Karpas-422 (cell line): ENCODE data around the gene PACS2. TPM values are rescaled to one million over a fixed set of nuclear protein-coding genes. Genes with fewer than 3 reads are reported as not detected.
"Not testable (repeated sequence)": the region's sequence is repeated elsewhere in the genome, so short reads cannot be mapped to it uniquely, and the experiment has no call there.

Experiments used
- DNase-seq: peaks from one replicate; pipeline ENCODE4 v3.0.0-alpha.2; 2015
- H2AFZ ChIP-seq: fragments of 200-600 bp; sonication (generic); 2 replicates; pipeline ENCODE4 v1.6.1; 2014; ENCODE audit warnings: antibody characterized with exemption, low read length, mixed read lengths
- H3K27ac ChIP-seq: fragments of 200-600 bp; sonication (generic); 2 replicates; pipeline ENCODE4 v1.5.1; 2014; ENCODE audit warnings: mild to moderate bottlenecking, low read length, moderate library complexity
- H3K27me3 ChIP-seq: fragments of 200-600 bp; sonication (generic); 2 replicates; pipeline ENCODE4 v1.6.1; 2014; ENCODE audit warnings: low read length, mixed read lengths
- H3K36me3 ChIP-seq: fragments of 200-600 bp; sonication (generic); 2 replicates; pipeline ENCODE4 v1.6.1; 2014; ENCODE audit warnings: low read length, mixed read lengths; ENCODE audit not compliant: insufficient read depth
- H3K4me1 ChIP-seq: fragments of 200-600 bp; sonication (generic); 2 replicates; pipeline ENCODE4 v1.6.1; 2014; ENCODE audit warnings: mild to moderate bottlenecking, low read length, mixed read lengths
- H3K4me2 ChIP-seq: fragments of 200-600 bp; sonication (generic); 2 replicates; pipeline ENCODE4 v1.6.1; 2014; ENCODE audit warnings: low read length, low read depth, mild to moderate bottlenecking; ENCODE audit not compliant: poor library complexity, severe bottlenecking
- H3K4me3 ChIP-seq: fragments of 200-600 bp; sonication (generic); 2 replicates; pipeline ENCODE4 v1.5.1; 2014; ENCODE audit warnings: mild to moderate bottlenecking, antibody characterized with exemption, low read length, mixed read lengths
- H3K79me2 ChIP-seq: fragments of 200-600 bp; sonication (generic); 2 replicates; pipeline ENCODE4 v1.6.1; 2014; ENCODE audit warnings: mild to moderate bottlenecking, low read length, mixed read lengths
- H3K9ac ChIP-seq: fragments of 200-600 bp; sonication (generic); 2 replicates; pipeline ENCODE4 v1.6.0; 2014; ENCODE audit warnings: low read length
- H3K9me2 ChIP-seq: fragments of 200-600 bp; sonication (generic), shearing (Covaris generic); replicated peaks from 2 replicates; pipeline ENCODE4 v1.6.0; 2014; ENCODE audit warnings: mild to moderate bottlenecking, low read length, moderate library complexity; ENCODE audit not compliant: insufficient read depth
- H3K9me3 ChIP-seq: fragments of 300-700, 200-600 bp; sonication (generic); 2 replicates; pipeline ENCODE4 v1.6.1; 2014; ENCODE audit warnings: low read length, mixed read lengths
- H4K20me1 ChIP-seq: fragments of 200-600 bp; sonication (generic); 2 replicates; pipeline ENCODE4 v1.6.1; 2014; ENCODE audit warnings: mild to moderate bottlenecking, antibody characterized with exemption, low read length, low read depth; ENCODE audit not compliant: insufficient read depth
- total RNA-seq: library from RNA; depleted of rRNA; stranded (reverse); fragments of >200 nt; shearing (Covaris generic); gene quantifications from 2 replicates; pipeline ENCODE4 v1.2.3, GENCODE V29; 2014; ENCODE audit warnings: low replicate concordance

The PACS2 gene
- total RNA-seq, 1 experiment from 2014 or later = 32.4 TPM

DNA sequence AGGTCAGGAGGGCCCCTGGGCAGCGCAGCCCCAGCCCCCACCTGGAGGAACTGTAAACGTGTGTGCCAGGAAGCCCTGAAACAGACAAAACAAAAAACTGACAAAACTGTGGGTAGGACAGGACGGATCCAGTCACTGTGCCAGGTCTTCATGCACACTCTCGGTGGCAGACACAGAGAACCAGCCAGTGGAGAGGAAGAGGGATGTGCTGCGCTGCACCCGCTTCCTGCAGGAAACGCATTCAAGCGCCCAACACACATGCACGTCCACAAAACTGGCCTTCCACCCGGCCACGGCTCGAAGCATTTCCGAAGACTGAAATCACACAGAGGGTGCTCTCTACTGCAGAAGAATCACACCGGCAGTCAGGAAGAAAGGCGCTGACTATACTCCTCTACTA lies 30.6 kb upstream of the PACS2 start:
- Histone ChIP-seq H3K9me3 (no peaks in the 10 kb centered on the region), H3K4me2 (no peak overlapping the region), H4K20me1 (peaks cover 5% of the 10 kb centered on the region; the same call in 1 of the 2 replicates), H3K9me2 (no peaks in the 10 kb centered on the region), H3K36me3 (no peaks in the 10 kb centered on the region), H3K27ac (no peak overlapping the region), H3K27me3 (no peaks in the 10 kb centered on the region), H2AFZ (no peak overlapping the region), H3K4me3 (no peak overlapping the region), H3K9ac (no peak overlapping the region), H3K79me2 (no peaks in the 10 kb centered on the region), H3K4me1 (no peaks in the 10 kb centered on the region)
- no peak for DNase-seq

DNA sequence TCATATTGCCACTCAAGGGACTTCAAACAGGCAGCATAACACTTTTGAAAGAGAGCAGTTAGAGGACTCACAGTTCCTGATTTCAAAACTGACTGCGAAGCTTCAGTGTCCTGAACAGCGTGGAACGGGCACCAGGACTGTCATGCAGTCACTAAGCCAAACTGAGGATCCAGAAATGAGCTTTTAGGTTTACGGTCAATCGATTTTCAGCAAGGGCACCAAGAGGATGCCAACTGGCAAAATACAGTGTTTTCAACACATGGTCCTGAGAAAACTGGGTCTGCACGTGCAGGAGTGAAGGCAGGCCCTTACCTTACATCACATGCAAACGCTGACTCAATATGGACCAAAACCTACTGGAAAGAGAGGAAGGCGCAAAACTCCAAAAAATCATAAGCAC lies 29.4 kb upstream of the PACS2 start:
- Histone ChIP-seq H3K4me3 (no peak overlapping the region), H3K4me1 (no peaks in the 10 kb centered on the region), H3K27ac (no peak overlapping the region), H3K9ac (no peak overlapping the region), H4K20me1 (no peaks in the 10 kb centered on the region), H3K36me3 (no peaks in the 10 kb centered on the region), H2AFZ (no peak overlapping the region), H3K9me3 (no peaks in the 10 kb centered on the region), H3K9me2 (no peaks in the 10 kb centered on the region), H3K4me2 (no peak overlapping the region), H3K79me2 (no peaks in the 10 kb centered on the region), H3K27me3 (no peaks in the 10 kb centered on the region)
- no peak for DNase-seq

DNA sequence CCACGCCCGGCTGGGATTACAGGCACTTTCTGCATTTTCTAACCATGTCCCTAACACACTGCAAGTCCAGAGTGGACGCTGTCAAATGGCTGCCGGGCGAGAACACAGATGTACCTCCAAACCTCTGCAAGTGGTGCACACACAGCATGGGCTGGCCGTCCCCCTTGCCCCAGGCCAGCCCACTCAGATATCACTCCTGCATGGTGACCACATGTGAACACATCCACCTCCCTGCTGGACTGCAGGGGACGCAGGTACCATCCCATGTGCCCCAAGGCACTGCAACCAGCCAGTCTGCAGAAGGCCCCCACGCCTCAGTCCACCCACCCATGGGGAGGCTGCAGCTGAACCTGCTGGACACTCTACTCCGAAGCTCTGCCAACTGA lies 27.8 kb upstream of the PACS2 start:
- Histone ChIP-seq H3K9me2 (no peaks in the 10 kb centered on the region), H3K27ac (no peak overlapping the region), H3K79me2 (no peaks in the 10 kb centered on the region), H3K9me3 (no peaks in the 10 kb centered on the region), H4K20me1 (0 out of 2 replicates have a peak, but pooled peaks cover 8% of the 10 kb centered on the region), H3K27me3 (no peaks in the 10 kb centered on the region), H3K9ac (no peak overlapping the region), H3K4me1 (no peaks in the 10 kb centered on the region), H3K4me2 (no peak overlapping the region), H3K36me3 (no peaks in the 10 kb centered on the region), H3K4me3 (no peak overlapping the region), H2AFZ (no peak overlapping the region)
- DNase-seq = no peak

- Histone ChIP-seq H3K9me3 (no peaks in the 10 kb centered on the region), H2AFZ (no peak overlapping the region), H3K9ac (no peak overlapping the region), H3K9me2 (no peaks in the 10 kb centered on the region), H4K20me1 (peaks cover 15% of the 10 kb centered on the region; the same call in 1 of the 2 replicates), H3K4me1 (no peaks in the 10 kb centered on the region), H3K36me3 (no peaks in the 10 kb centered on the region), H3K79me2 (no peaks in the 10 kb centered on the region), H3K27ac (no peak overlapping the region), H3K4me3 (no peak overlapping the region), H3K4me2 (no peak overlapping the region), H3K27me3 (no peaks in the 10 kb centered on the region)
- no peak for DNase-seq
Observed at GRCh38 chr14:105287249-105288102, 27.1 kb upstream of the PACS2 start.

DNA sequence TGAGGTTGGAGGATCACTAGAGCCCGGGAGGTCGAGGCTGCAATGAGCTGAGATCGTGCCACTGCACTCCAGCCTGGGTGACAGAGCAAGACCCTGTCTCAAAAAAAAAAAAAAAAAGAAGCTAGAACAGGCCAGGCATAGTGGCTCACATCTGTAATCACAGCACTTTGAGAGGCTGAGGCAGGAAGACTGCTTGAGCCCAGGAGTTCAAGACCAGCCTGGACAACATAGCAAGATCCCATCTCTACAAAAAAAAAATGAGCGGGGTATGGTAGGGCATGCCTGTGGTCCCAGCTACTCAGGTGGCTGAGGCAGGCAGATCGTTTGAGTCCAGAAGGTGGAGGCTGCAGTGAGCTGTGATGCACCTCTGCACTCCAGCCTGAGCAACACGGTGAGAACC lies 25.6 kb upstream of the PACS2 start:
- H3K9ac ChIP-seq, H3K9me3 ChIP-seq, H3K9me2 ChIP-seq, H3K79me2 ChIP-seq, H3K36me3 ChIP-seq, DNase-seq, H3K4me2 ChIP-seq, H3K4me3 ChIP-seq, H3K27ac ChIP-seq, H3K27me3 ChIP-seq, H3K4me1 ChIP-seq, H2AFZ ChIP-seq: not testable (repeated sequence)
- H4K20me1 ChIP-seq = peaks cover 30% of the 10 kb centered on the region

- Histone ChIP-seq H3K9me3 (no peaks in the 10 kb centered on the region), H3K9me2 (no peaks in the 10 kb centered on the region), H3K79me2 (no peaks in the 10 kb centered on the region), H3K4me2 (no peak overlapping the region), H3K4me3 (no peak overlapping the region), H4K20me1 (peaks cover 47% of the 10 kb centered on the region), H3K4me1 (peaks cover 14% of the 10 kb centered on the region), H3K27me3 (no peaks in the 10 kb centered on the region), H3K27ac (no peak overlapping the region), H3K9ac (no peak overlapping the region), H2AFZ (no peak overlapping the region), H3K36me3 (no peaks in the 10 kb centered on the region)
- DNase-seq = no peak
Observed at GRCh38 chr14:105290621-105291346, 23.8 kb upstream of the PACS2 start.

GRCh38 chr14:105292826-105293711 lies 21.5 kb upstream of the PACS2 start:
- no peaks in the 10 kb centered on the region for H3K9me3 ChIP-seq
- H3K4me3 ChIP-seq = no peak overlapping the region
- DNase-seq = no peak
- peaks cover 14% of the 10 kb centered on the region for H3K4me1 ChIP-seq
- no peak overlapping the region for H3K4me2 ChIP-seq
- no peaks in the 10 kb centered on the region for H3K36me3 ChIP-seq
- no peak overlapping the region for H3K27ac ChIP-seq
- H3K9me2 ChIP-seq = no peaks in the 10 kb centered on the region
- H2AFZ ChIP-seq = no peak overlapping the region
- peaks cover 47% of the 10 kb centered on the region for H4K20me1 ChIP-seq
- H3K27me3 ChIP-seq = no peaks in the 10 kb centered on the region
- no peaks in the 10 kb centered on the region for H3K79me2 ChIP-seq
- H3K9ac ChIP-seq = no peak overlapping the region
